ENCODE data around the gene RAX.

- TF ChIP-seq, protein P1, sequence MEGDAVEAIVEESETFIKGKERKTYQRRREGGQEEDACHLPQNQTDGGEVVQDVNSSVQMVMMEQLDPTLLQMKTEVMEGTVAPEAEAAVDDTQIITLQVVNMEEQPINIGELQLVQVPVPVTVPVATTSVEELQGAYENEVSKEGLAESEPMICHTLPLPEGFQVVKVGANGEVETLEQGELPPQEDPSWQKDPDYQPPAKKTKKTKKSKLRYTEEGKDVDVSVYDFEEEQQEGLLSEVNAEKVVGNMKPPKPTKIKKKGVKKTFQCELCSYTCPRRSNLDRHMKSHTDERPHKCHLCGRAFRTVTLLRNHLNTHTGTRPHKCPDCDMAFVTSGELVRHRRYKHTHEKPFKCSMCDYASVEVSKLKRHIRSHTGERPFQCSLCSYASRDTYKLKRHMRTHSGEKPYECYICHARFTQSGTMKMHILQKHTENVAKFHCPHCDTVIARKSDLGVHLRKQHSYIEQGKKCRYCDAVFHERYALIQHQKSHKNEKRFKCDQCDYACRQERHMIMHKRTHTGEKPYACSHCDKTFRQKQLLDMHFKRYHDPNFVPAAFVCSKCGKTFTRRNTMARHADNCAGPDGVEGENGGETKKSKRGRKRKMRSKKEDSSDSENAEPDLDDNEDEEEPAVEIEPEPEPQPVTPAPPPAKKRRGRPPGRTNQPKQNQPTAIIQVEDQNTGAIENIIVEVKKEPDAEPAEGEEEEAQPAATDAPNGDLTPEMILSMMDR (conservative IDR thresholded peaks at IDR 0.05; ENCODE audit: low read depth, low read length) = no peak
- no peak for TF ChIP-seq EZH2 (IDR thresholded peaks at IDR 0.05; ENCODE audit: borderline replicate concordance, low read depth, low read length, poor library complexity, severe bottlenecking)
Measured at GRCh38 chr18:59272221-59272888, 899 bp downstream of the RAX start.

Measured in A673 (cell line).